Karpas-422 (cell line): ENCODE measurements around the gene MAP3K20. TPM values are rescaled to one million over a fixed set of nuclear protein-coding genes. Genes with fewer than 3 reads are reported as not detected.

Source experiments
- DNase-seq: peaks from one replicate; pipeline ENCODE4 v3.0.0-alpha.2; 2015
- H2AFZ ChIP-seq: fragments of 200-600 bp; sonication (generic); 2 replicates; pipeline ENCODE4 v1.6.1; 2014; ENCODE audit warnings: antibody characterized with exemption, low read length, mixed read lengths
- H3K27ac ChIP-seq: fragments of 200-600 bp; sonication (generic); 2 replicates; pipeline ENCODE4 v1.5.1; 2014; ENCODE audit warnings: mild to moderate bottlenecking, low read length, moderate library complexity
- H3K27me3 ChIP-seq: fragments of 200-600 bp; sonication (generic); 2 replicates; pipeline ENCODE4 v1.6.1; 2014; ENCODE audit warnings: low read length, mixed read lengths
- H3K36me3 ChIP-seq: fragments of 200-600 bp; sonication (generic); 2 replicates; pipeline ENCODE4 v1.6.1; 2014; ENCODE audit warnings: low read length, mixed read lengths; ENCODE audit not compliant: insufficient read depth
- H3K4me1 ChIP-seq: fragments of 200-600 bp; sonication (generic); 2 replicates; pipeline ENCODE4 v1.6.1; 2014; ENCODE audit warnings: mild to moderate bottlenecking, low read length, mixed read lengths
- H3K4me2 ChIP-seq: fragments of 200-600 bp; sonication (generic); 2 replicates; pipeline ENCODE4 v1.6.1; 2014; ENCODE audit warnings: low read length, low read depth, mild to moderate bottlenecking; ENCODE audit not compliant: poor library complexity, severe bottlenecking
- H3K4me3 ChIP-seq: fragments of 200-600 bp; sonication (generic); 2 replicates; pipeline ENCODE4 v1.5.1; 2014; ENCODE audit warnings: mild to moderate bottlenecking, antibody characterized with exemption, low read length, mixed read lengths
- H3K79me2 ChIP-seq: fragments of 200-600 bp; sonication (generic); 2 replicates; pipeline ENCODE4 v1.6.1; 2014; ENCODE audit warnings: mild to moderate bottlenecking, low read length, mixed read lengths
- H3K9ac ChIP-seq: fragments of 200-600 bp; sonication (generic); 2 replicates; pipeline ENCODE4 v1.6.0; 2014; ENCODE audit warnings: low read length
- H3K9me2 ChIP-seq: fragments of 200-600 bp; sonication (generic), shearing (Covaris generic); replicated peaks from 2 replicates; pipeline ENCODE4 v1.6.0; 2014; ENCODE audit warnings: mild to moderate bottlenecking, low read length, moderate library complexity; ENCODE audit not compliant: insufficient read depth
- H3K9me3 ChIP-seq: fragments of 300-700, 200-600 bp; sonication (generic); 2 replicates; pipeline ENCODE4 v1.6.1; 2014; ENCODE audit warnings: low read length, mixed read lengths
- H4K20me1 ChIP-seq: fragments of 200-600 bp; sonication (generic); 2 replicates; pipeline ENCODE4 v1.6.1; 2014; ENCODE audit warnings: mild to moderate bottlenecking, antibody characterized with exemption, low read length, low read depth; ENCODE audit not compliant: insufficient read depth
- total RNA-seq: library from RNA; depleted of rRNA; stranded (reverse); fragments of >200 nt; shearing (Covaris generic); gene quantifications from 2 replicates; pipeline ENCODE4 v1.2.3, GENCODE V29; 2014; ENCODE audit warnings: low replicate concordance

The MAP3K20 gene
- total RNA-seq, 1 experiment from 2014 or later = 0.34 TPM

DNA sequence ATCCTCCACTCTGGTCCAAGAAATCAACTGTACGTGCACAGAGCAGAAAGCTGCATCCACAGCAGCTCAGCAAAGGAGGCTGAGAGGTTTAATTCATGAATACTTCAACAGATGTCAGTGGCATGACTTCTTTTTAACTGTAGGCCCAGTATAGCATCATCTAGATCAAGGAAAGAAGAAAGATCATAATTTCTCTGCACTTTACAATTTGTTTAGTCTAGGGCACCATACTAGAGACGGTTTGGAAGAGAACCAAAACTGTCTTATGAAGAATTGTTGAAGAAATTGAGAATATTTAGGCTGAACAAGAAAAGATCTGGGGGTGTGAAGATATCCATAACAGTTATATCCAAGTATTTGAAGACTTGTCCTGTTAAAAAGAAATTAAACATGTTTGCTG is 30.5 kb upstream of the MAP3K20 start:
- no peaks in the 10 kb centered on the region for H3K27me3 ChIP-seq
- H3K79me2 ChIP-seq = no peaks in the 10 kb centered on the region
- no peak overlapping the region for H3K4me2 ChIP-seq
- H3K36me3 ChIP-seq = no peaks in the 10 kb centered on the region
- no peaks in the 10 kb centered on the region for H4K20me1 ChIP-seq
- no peak overlapping the region for H3K4me3 ChIP-seq
- no peak overlapping the region for H2AFZ ChIP-seq
- no peak overlapping the region for H3K27ac ChIP-seq
- no peak overlapping the region for H3K9ac ChIP-seq
- no peak for DNase-seq
- H3K4me1 ChIP-seq = no peaks in the 10 kb centered on the region
- no peaks in the 10 kb centered on the region for H3K9me3 ChIP-seq
- H3K9me2 ChIP-seq = no peaks in the 10 kb centered on the region

DNA sequence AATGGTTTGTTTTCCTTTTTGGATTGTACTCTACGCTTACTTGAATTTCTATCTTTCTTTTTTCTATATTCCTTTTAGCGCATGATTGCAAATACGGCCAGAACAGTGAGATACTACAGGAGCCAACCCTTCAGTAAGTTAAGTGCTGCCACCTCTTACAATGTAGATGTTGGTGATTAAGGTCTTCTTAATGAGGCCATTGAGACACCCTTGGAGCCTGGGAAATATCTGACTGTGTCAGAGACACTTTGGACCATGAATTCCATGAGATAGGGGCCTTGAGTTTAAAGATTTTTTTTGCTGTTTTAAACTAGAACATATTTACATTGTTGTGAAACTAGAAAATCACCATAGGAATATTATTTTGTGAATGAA is 27.1 kb upstream of the MAP3K20 start:
- Histone ChIP-seq H3K36me3 (no peaks in the 10 kb centered on the region), H3K9me2 (no peaks in the 10 kb centered on the region), H3K4me3 (no peak overlapping the region), H4K20me1 (no peaks in the 10 kb centered on the region), H3K9me3 (no peaks in the 10 kb centered on the region), H3K27ac (no peak overlapping the region), H3K4me1 (no peaks in the 10 kb centered on the region), H3K27me3 (no peaks in the 10 kb centered on the region), H2AFZ (no peak overlapping the region), H3K4me2 (no peak overlapping the region), H3K79me2 (no peaks in the 10 kb centered on the region), H3K9ac (no peak overlapping the region)
- no peak for DNase-seq

DNA sequence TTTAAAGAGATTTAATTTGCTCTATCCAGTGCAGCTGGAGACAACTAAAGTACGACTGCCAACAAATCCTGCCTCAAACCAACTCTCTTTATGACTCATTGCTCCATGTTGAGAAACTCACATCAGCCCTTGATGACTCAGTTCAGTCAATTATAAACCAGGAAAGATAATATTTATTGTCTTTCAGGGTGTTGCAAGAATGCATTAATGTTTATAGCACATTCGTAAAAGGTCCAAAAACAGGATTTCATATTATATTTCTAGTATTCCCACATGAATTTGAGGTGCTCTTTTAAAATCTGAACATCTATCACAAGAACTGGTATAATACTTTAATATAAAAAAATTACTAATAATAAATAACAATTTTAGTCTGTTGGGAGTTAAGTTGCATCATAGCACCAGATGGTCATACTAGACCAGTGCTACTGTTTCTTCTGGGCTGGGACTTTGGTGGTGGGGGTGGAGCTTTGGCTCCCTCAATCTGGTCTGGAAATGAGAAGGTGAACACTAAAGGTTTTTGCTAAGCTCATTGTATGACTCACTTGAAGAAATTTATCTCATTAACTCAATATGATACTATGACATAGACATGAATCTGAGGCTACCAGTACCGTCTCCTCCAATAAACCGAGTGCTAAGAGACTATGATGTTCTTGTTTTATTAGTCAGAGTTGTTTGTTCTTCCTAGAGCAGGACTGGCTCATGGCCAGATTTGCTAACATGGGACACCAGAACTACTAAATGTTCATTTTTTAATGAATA is 26.6 kb upstream of the MAP3K20 start:
- Histone ChIP-seq H3K4me2 (no peak overlapping the region), H3K36me3 (no peaks in the 10 kb centered on the region), H3K4me3 (no peak overlapping the region), H3K27ac (no peak overlapping the region), H3K9me2 (no peaks in the 10 kb centered on the region), H3K9me3 (no peaks in the 10 kb centered on the region), H2AFZ (no peak overlapping the region), H3K79me2 (no peaks in the 10 kb centered on the region), H4K20me1 (no peaks in the 10 kb centered on the region), H3K4me1 (no peaks in the 10 kb centered on the region), H3K9ac (no peak overlapping the region), H3K27me3 (no peaks in the 10 kb centered on the region)
- DNase-seq = no peak

DNA sequence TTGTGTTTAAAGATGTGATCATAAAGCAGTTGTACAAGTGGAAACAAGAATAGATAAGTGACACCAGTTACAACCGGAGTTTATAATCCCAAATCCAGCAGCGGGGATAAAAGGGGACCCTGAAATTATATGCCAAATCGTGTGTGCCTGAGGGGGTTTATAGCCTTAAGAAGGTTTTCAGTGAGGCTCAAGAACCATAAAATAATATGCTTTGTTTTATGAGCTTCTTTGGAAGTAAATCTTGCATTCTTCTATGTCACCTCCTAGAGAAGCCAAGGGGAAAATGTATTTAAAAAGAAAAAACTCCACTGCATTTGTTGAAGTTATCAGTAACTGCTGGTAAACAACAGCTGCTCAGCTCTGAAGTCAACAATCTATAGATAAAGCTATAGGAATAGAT is 25.8 kb upstream of the MAP3K20 start:
- Histone ChIP-seq H3K27ac (no peak overlapping the region), H4K20me1 (no peaks in the 10 kb centered on the region), H3K27me3 (no peaks in the 10 kb centered on the region), H3K9me2 (no peaks in the 10 kb centered on the region), H3K79me2 (no peaks in the 10 kb centered on the region), H3K4me1 (no peaks in the 10 kb centered on the region), H3K9me3 (no peaks in the 10 kb centered on the region), H2AFZ (no peak overlapping the region), H3K9ac (no peak overlapping the region), H3K4me3 (no peak overlapping the region), H3K4me2 (no peak overlapping the region), H3K36me3 (no peaks in the 10 kb centered on the region)
- no peak for DNase-seq

DNA sequence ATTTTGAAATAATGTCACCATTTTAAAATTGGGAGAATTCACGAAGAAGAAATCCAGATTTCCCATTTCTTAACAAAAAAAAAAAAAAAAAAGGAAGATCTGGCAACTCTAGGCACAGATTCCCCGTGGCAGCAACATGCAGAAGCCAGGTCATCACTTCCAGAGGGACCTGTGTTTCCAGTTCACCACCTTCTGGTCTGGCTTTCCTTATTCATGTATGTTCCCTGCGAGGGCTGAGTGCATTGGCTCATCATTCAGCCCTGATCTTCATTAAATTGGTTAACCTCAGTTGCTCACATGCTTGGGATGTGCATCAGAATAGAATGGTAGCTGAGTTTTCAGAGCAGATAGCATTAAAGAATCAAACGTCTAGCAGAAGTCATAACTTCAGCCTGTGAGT is 25.0 kb upstream of the MAP3K20 start:
- Histone ChIP-seq H3K79me2 (no peaks in the 10 kb centered on the region), H2AFZ (no peak overlapping the region), H3K9me2 (no peaks in the 10 kb centered on the region), H3K27me3 (no peaks in the 10 kb centered on the region), H3K27ac (no peak overlapping the region), H4K20me1 (no peaks in the 10 kb centered on the region), H3K4me2 (no peak overlapping the region), H3K4me3 (no peak overlapping the region), H3K9ac (no peak overlapping the region), H3K36me3 (no peaks in the 10 kb centered on the region), H3K4me1 (no peaks in the 10 kb centered on the region), H3K9me3 (no peaks in the 10 kb centered on the region)
- DNase-seq = no peak

DNA sequence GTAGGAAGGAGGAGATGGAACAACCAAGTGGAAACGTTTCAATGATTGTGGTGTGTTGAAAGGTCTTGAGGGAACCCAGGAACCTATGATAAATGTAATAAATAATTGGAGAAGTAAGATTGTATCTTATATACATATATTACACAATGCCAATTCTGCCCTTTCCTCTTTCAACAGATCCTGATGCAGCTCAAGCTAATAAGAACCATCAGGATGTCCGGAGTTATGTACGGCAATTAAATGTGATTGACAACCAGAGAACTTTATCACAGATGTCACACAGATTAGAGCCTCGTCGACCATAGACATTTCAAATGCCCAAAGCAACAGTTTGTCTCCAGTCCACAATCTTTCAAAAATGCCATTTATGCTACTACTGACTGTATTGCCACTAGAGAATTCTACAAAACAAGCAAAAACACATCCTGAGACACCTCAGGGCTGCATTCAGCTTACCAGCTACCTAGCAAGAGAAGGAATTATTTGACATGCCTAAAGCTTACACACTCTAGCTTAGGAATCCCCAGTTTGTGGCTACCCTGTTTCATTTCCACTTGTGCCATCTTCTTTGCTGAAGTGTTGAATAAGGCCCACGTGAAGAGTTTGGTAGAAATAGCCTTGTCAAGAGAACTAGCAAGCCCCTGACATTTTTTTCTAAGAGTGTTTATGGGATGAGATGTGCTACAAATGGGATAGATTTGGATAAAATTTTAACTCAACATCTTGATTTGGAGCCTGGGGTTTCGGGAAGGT is 24.0 kb upstream of the MAP3K20 start:
- Histone ChIP-seq H3K27ac (no peak overlapping the region), H3K9me3 (no peaks in the 10 kb centered on the region), H4K20me1 (no peaks in the 10 kb centered on the region), H3K9me2 (no peaks in the 10 kb centered on the region), H3K4me3 (no peak overlapping the region), H3K4me2 (no peak overlapping the region), H3K36me3 (no peaks in the 10 kb centered on the region), H3K4me1 (no peaks in the 10 kb centered on the region), H3K79me2 (no peaks in the 10 kb centered on the region), H3K9ac (no peak overlapping the region), H3K27me3 (no peaks in the 10 kb centered on the region), H2AFZ (no peak overlapping the region)
- no peak for DNase-seq

DNA sequence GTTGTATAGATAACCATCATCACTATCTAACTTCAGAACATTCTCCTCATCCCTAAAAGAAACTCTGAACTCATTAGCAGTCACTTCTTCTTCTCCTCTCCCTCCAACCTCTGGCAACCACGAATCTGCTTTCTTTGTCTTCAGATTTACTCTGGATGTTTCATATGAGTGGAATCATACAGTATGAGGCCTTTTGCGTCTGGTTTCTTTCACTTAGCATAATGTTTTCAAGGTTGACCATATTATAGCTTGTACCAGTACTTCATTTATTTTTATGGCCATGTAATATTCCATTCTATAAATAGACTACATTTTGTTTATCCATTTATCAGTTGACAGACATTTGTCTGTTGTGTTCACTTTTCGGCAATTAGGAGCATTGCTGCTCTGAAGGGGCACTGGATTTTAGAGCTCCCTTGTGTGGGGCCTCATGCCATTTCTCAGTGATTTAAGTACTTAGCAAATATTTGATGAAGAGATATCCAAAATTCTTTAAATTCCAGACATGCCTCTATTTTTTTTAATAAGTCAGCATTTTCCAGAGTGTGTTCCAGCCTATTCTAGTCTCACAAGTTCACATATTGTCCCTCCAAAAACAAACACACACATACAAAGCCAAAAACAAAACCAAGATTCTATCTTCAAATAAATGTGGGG is 22.5 kb upstream of the MAP3K20 start:
- no peaks in the 10 kb centered on the region for H3K9me2 ChIP-seq
- no peaks in the 10 kb centered on the region for H3K36me3 ChIP-seq
- DNase-seq = no peak
- no peak overlapping the region for H3K9ac ChIP-seq
- H2AFZ ChIP-seq = no peak overlapping the region
- no peak overlapping the region for H3K4me2 ChIP-seq
- no peaks in the 10 kb centered on the region for H4K20me1 ChIP-seq
- H3K4me1 ChIP-seq = no peaks in the 10 kb centered on the region
- H3K4me3 ChIP-seq = no peak overlapping the region
- no peaks in the 10 kb centered on the region for H3K9me3 ChIP-seq
- no peaks in the 10 kb centered on the region for H3K79me2 ChIP-seq
- no peaks in the 10 kb centered on the region for H3K27me3 ChIP-seq
- no peak overlapping the region for H3K27ac ChIP-seq

DNA sequence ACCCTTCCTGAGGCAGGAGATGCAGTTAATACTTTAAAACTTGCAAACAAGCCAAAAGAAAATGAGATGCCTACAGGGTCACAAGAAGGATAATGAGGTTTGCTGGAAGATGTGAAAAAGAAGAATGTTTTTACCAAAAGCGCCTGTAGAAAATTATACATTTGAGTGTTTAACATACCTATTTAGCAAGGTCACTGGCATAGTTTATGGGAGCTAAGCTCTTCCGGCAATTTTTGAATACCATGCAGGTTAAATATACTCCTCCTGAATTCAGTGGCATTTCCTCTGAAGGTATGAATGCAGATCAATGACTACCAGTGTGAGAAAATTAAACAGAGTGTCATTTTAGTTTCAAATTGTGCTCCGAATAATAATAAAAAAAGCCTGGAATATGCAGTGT is 21.2 kb upstream of the MAP3K20 start:
- H3K27ac ChIP-seq = no peak overlapping the region

More for the DNA sequence above, 21.2 kb upstream of the MAP3K20 start:
- no peaks in the 10 kb centered on the region for H3K9me2 ChIP-seq
- no peak for DNase-seq
- H3K4me3 ChIP-seq = no peak overlapping the region
- H3K36me3 ChIP-seq = no peaks in the 10 kb centered on the region
- no peaks in the 10 kb centered on the region for H3K27me3 ChIP-seq
- H3K79me2 ChIP-seq = no peaks in the 10 kb centered on the region
- H3K4me2 ChIP-seq = no peak overlapping the region
- H3K9ac ChIP-seq = no peak overlapping the region
- no peak overlapping the region for H2AFZ ChIP-seq
- H3K9me3 ChIP-seq = no peaks in the 10 kb centered on the region
- H4K20me1 ChIP-seq = no peaks in the 10 kb centered on the region
- peaks cover 2% of the 10 kb centered on the region for H3K4me1 ChIP-seq
